Suprapubic skin (tissue), 4 donors: Measurements from ENCODE around the gene SND1. TPM values are rescaled to one million over a fixed set of nuclear protein-coding genes. Genes with fewer than 3 reads are reported as not detected.

Experiments
- DNase-seq, 2 donors: peaks; one replicate each; pipeline ENCODE4 v3.0.0-alpha.2; 2019; ENCODE audit warnings: low spot score in 2 of 2
- H3K27ac ChIP-seq: fragments of 200-600 bp; sonication (generic); one replicate; pipeline ENCODE4 v1.5.1; 2019
- H3K27me3 ChIP-seq: fragments of 200-600 bp; sonication (generic); one replicate; pipeline ENCODE4 v1.5.1; 2019
- H3K36me3 ChIP-seq: fragments of 200-600 bp; sonication (generic); one replicate; pipeline ENCODE4 v1.5.1; 2019
- H3K4me1 ChIP-seq: fragments of 200-600 bp; sonication (generic); one replicate; pipeline ENCODE4 v1.5.1; 2019
- H3K4me3 ChIP-seq: fragments of 200-600 bp; sonication (generic); one replicate; pipeline ENCODE4 v1.5.1; 2019; ENCODE audit warnings: mild to moderate bottlenecking
- H3K9me3 ChIP-seq: fragments of 200-600 bp; sonication (generic); one replicate; pipeline ENCODE4 v1.5.1; 2019
- CTCF ChIP-seq, 2 donors: fragments of 200-600 bp in 1 of 2; fragments of 450-650 bp in 1 of 2; sonication (generic) in 1 of 2; IDR thresholded peaks; one replicate each; pipeline ENCODE4 v1.5.1; 2016 to 2019; ENCODE audit warnings: antibody characterized with exemption in 2 of 2, mild to moderate bottlenecking in 1 of 2, moderate library complexity in 1 of 2
- EP300 ChIP-seq: sonication (generic); formaldehyde crosslinking; IDR thresholded peaks from one replicate; pipeline ENCODE4 v1.6.1; 2017; ENCODE audit warnings: antibody characterized with exemption
- POLR2A ChIP-seq, 2 donors: fragments of 450-650 bp; IDR thresholded peaks; one replicate each; pipeline ENCODE4 v1.6.1; 2017; ENCODE audit warnings: antibody characterized with exemption in 2 of 2, mild to moderate bottlenecking in 2 of 2, moderate library complexity in 2 of 2
- POLR2AphosphoS5 ChIP-seq, 3 donors: sonication (generic); formaldehyde crosslinking; IDR thresholded peaks; one replicate each; pipeline ENCODE4 v1.6.1; 2017; ENCODE audit warnings: antibody characterized with exemption in 3 of 3
- WGBS: methylation state at CpG from one replicate; pipeline ENCODE4 v1.1.5; 2018; 5-methylcytosine and 5-hydroxymethylcytosine counted together
- total RNA-seq, 4 donors: library from RNA; depleted of rRNA; stranded (reverse); fragments of >200 nt; gene quantifications; one replicate each; pipeline ENCODE4 v1.1.0, GENCODE V29; 2016

The SND1 gene
- total RNA-seq, 4 donors from 2014 or later = 72.2 to 99.8 (median 77.2) TPM

- Histone ChIP-seq H3K4me3 (no peak overlapping the region), H3K27ac (no peak overlapping the region), H3K36me3 (peaks cover 11% of the 10 kb centered on the region), H3K9me3 (no peaks in the 10 kb centered on the region), H3K27me3 (no peaks in the 10 kb centered on the region), H3K4me1 (no peaks in the 10 kb centered on the region)
- TF ChIP-seq CTCF (IDR thresholded peaks at IDR 0.05) = no peak
- no peak for TF ChIP-seq EP300
- no peak for TF ChIP-seq POLR2A (IDR thresholded peaks at IDR 0.05)
- TF ChIP-seq POLR2AphosphoS5 (IDR thresholded peaks at IDR 0.05) = no peak
- DNase-seq = no peak
- 60% methylated on average over 4 of the region's 4 CpGs for WGBS
These were observed 334.9 kb downstream of the SND1 start for GRCh38 chr7:127986581-127987521.

GRCh38 chr7:127988751-127989150 is 336.8 kb downstream of the SND1 start:
- Histone ChIP-seq H3K9me3 (no peaks in the 10 kb centered on the region), H3K4me1 (no peaks in the 10 kb centered on the region), H3K27ac (no peak overlapping the region), H3K4me3 (no peak overlapping the region), H3K27me3 (no peaks in the 10 kb centered on the region), H3K36me3 (peaks cover 24% of the 10 kb centered on the region)
- TF ChIP-seq POLR2AphosphoS5 (IDR thresholded peaks at IDR 0.05) (no peak), EP300 (no peak), CTCF (IDR thresholded peaks at IDR 0.05) (no peak), POLR2A (IDR thresholded peaks at IDR 0.05) (no peak)
- WGBS = 28% methylated on average over 1 of the region's 1 CpG
- no peak for DNase-seq

GRCh38 chr7:127993317-127993716 is 341.3 kb downstream of the SND1 start:
- TF ChIP-seq CTCF (IDR thresholded peaks at IDR 0.05) = no peak
- no peaks in the 10 kb centered on the region for H3K9me3 ChIP-seq
- WGBS = 91% methylated on average over 6 of the region's 6 CpGs
- H3K36me3 ChIP-seq = peaks cover 24% of the 10 kb centered on the region
- no peak overlapping the region for H3K27ac ChIP-seq
- peaks cover 4% of the 10 kb centered on the region for H3K4me1 ChIP-seq
- H3K4me3 ChIP-seq = no peak overlapping the region
- H3K27me3 ChIP-seq = no peaks in the 10 kb centered on the region
- no peak for DNase-seq

GRCh38 chr7:127993987-127994386 is 342.0 kb downstream of the SND1 start:
- H3K36me3 ChIP-seq = peaks cover 24% of the 10 kb centered on the region
- H3K27me3 ChIP-seq = no peaks in the 10 kb centered on the region
- peaks cover 4% of the 10 kb centered on the region for H3K4me1 ChIP-seq
- WGBS = 88% methylated on average over 5 of the region's 5 CpGs
- H3K4me3 ChIP-seq = no peak overlapping the region
- no peak for DNase-seq
- H3K27ac ChIP-seq = no peak overlapping the region
- no peaks in the 10 kb centered on the region for H3K9me3 ChIP-seq
- TF ChIP-seq POLR2A (IDR thresholded peaks at IDR 0.05) = no peak
- no peak for TF ChIP-seq CTCF (IDR thresholded peaks at IDR 0.05)
- TF ChIP-seq EP300 = no peak
- no peak for TF ChIP-seq POLR2AphosphoS5 (IDR thresholded peaks at IDR 0.05)

GRCh38 chr7:127995156-127995880 is 343.3 kb downstream of the SND1 start:
- Histone ChIP-seq H3K9me3 (no peaks in the 10 kb centered on the region), H3K4me3 (no peak overlapping the region), H3K27ac (no peak overlapping the region), H3K36me3 (peaks cover 24% of the 10 kb centered on the region), H3K27me3 (no peaks in the 10 kb centered on the region), H3K4me1 (peaks cover 4% of the 10 kb centered on the region)
- DNase-seq = no peak
- TF ChIP-seq EP300 = no peak
- no peak for TF ChIP-seq CTCF (IDR thresholded peaks at IDR 0.05)
- WGBS = 49% methylated on average over 3 of the region's 3 CpGs
